Measurements from ENCODE around the gene CCL11. TPM values are rescaled to one million over a fixed set of nuclear protein-coding genes. Genes with fewer than 3 reads are reported as not detected.

CCL11 gene
- total RNA-seq, 2 experiments from 2014 or later, result not detected

DNA sequence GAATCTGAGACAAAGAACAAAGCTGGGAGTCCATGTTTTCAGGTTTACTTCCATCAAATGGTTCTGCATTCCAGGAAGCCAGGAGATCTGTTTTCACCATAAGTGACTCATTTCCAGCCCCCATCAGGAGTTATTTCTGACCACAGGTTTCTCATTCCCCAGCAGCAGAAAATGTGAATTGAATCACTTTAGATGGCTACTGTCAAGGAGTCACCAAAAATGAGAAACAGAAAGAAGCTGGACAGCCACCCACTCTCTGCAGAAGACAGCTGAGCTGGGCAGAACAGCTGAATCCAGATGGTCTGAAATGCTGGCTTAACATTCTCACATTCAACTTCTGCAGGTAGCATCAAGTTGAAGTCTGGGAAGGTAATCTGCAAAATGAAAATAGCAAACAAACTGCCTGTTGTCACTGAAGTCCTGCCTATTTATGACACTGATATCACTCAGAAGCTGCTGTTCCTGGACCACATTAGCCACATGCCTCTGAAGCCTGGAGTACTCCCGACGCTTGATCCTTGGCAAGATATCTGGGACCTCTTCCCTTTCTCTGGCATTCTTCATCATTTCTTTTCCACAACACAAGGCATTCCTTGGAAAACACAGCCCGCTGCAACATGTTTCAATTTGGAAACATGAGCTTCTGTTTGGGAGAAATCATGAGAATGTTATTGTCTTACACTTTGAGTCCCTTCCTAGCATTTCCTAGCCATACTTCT lies 15.3 kb downstream of the CCL11 start:
- H3K9me3 Mint-ChIP-seq (ENCODE audit: insufficient read depth), result no peaks in the 10 kb centered on the region
- peaks cover 4% of the 10 kb centered on the region for H3K4me1 Mint-ChIP-seq (ENCODE audit: low read depth)
- no peaks in the 10 kb centered on the region for H3K27me3 Mint-ChIP-seq (ENCODE audit: low read depth)
- no peak for DNase-seq
- ATAC-seq, result no peak
- CTCF ChIA-PET, result interaction anchor here (3.5 kb wide), 1 partner anchor 61 kb away, joined by 13 read pairs; no protein-coding TSS in a partner anchor
- no peaks in the 10 kb centered on the region for H3K36me3 Mint-ChIP-seq (ENCODE audit: low read depth)
- no peak overlapping the region for H3K27ac Mint-ChIP-seq
- H3K4me3 Mint-ChIP-seq, result no peak overlapping the region
- POLR2A ChIA-PET, result interaction anchor here (1.2 kb wide), 1 partner anchor 15 kb away, joined by 4 read pairs; no protein-coding TSS in a partner anchor

DNA sequence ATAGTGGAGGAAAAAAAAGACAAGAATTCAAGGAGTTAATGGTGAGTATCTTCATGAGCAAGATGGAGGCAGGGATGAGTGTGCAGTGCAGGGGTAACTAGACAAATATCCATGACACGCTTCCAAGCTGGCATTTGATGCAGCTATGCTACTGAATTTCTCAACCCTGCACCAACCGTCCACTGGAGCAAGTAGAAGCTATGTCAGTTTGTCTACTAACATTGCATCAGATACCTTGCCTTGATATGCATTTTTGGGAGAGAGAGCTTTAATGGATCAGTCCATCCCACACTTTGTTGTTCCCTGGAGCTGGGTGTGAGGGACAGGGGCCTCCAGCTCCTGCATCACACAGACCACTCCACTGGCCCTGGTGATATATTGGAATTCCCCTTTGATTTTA lies 16.4 kb downstream of the CCL11 start:
- Mint-ChIP-seq H3K9me3 (ENCODE audit: insufficient read depth) (no peaks in the 10 kb centered on the region), H3K4me3 (no peak overlapping the region), H3K36me3 (ENCODE audit: low read depth) (no peaks in the 10 kb centered on the region), H3K27me3 (ENCODE audit: low read depth) (no peaks in the 10 kb centered on the region), H3K4me1 (ENCODE audit: low read depth) (peaks cover 4% of the 10 kb centered on the region), H3K27ac (no peak overlapping the region)
- ChIA-PET CTCF (interaction anchor here (3.5 kb wide), 1 partner anchor 60 kb away, joined by 13 read pairs; no protein-coding TSS in a partner anchor), POLR2A (no interaction called here)
- no peak for ATAC-seq
- no peak for DNase-seq

DNA sequence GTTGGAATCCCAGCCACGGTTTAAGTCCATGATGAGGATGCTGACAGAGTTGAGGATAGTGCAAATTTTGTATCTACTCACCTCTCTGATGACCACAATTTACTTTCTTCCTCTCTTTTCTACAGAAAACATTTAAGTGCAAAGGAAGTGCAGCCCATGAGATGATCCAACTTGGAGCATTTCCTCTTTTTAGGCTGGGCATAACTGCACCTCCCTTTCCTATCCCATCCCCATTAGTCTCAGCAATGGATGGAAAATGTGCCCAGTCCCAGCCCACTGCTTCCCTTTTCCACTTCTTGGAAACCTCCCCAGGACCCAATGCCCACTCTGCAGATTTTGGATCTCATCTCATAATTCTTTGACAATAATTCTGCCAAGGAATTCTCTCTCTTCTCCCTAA lies 17.1 kb downstream of the CCL11 start:
- Mint-ChIP-seq H3K27me3 (ENCODE audit: low read depth) (no peaks in the 10 kb centered on the region), H3K4me1 (ENCODE audit: low read depth) (peaks cover 8% of the 10 kb centered on the region), H3K36me3 (ENCODE audit: low read depth) (no peaks in the 10 kb centered on the region), H3K27ac (no peak overlapping the region), H3K4me3 (no peak overlapping the region), H3K9me3 (ENCODE audit: insufficient read depth) (no peaks in the 10 kb centered on the region)
- no peak for DNase-seq
- ChIA-PET CTCF (interaction anchor here (3.5 kb wide), 1 partner anchor 59 kb away, joined by 13 read pairs; no protein-coding TSS in a partner anchor), POLR2A (no interaction called here)
- no peak for ATAC-seq

DNA sequence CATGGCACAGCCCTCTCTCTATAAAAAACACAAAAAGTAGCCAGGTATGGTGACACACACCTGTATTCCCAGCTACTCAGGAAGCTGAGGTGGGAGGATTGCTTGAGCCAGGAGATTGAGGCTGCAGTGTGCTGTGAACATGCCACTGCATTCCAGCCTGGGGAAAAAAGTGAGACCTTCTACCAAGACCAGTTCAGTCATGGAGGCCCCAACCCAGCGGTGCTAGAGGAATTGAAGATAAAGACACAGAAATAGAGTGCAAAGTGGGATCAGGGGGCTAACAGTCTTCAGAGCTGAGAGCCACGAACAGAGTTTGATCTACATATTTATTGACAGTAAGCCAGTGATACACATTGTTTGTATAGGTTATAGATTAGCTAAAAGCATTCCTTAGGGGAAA lies 18.1 kb downstream of the CCL11 start:
- CTCF ChIA-PET, result interaction anchor here (3.5 kb wide), 1 partner anchor 58 kb away, joined by 13 read pairs; no protein-coding TSS in a partner anchor
- POLR2A ChIA-PET, result no interaction called here
- H3K4me1 Mint-ChIP-seq (ENCODE audit: low read depth), result peaks cover 8% of the 10 kb centered on the region
- ATAC-seq (no peak), DNase-seq (no peak)
- H3K27me3 Mint-ChIP-seq (ENCODE audit: low read depth), result no peaks in the 10 kb centered on the region
- H3K27ac Mint-ChIP-seq, result no peak overlapping the region
- no peak overlapping the region for H3K4me3 Mint-ChIP-seq
- H3K9me3 Mint-ChIP-seq (ENCODE audit: insufficient read depth), result no peaks in the 10 kb centered on the region
- H3K36me3 Mint-ChIP-seq (ENCODE audit: low read depth), result no peaks in the 10 kb centered on the region

DNA sequence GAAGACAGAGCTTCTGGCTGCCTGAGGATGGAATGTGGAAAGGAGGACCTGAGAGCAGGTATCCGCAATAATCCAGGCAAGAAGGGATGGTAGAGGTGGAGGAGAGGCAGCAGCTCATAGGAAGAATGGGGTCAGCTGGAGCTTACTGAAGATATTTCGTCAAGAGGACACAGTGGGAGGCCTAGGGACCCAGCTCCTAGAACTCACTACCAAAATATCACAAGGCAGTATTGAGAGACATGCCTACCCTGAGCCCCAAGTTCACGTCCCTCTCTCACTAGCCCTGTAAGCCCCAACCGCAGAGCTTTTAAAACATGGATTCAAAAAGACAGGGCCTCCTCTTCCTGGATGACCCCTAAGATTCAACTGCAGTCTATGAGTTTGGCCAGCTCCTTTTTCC lies 19.5 kb downstream of the CCL11 start:
- ChIA-PET POLR2A (no interaction called here), CTCF (interaction anchor here (0.7 kb wide), 2 partner anchors 18 to 56 kb away, joined by 3 read pairs; no protein-coding TSS in a partner anchor)
- H3K27me3 Mint-ChIP-seq (ENCODE audit: low read depth), result no peaks in the 10 kb centered on the region
- ATAC-seq (no peak), DNase-seq (no peak)
- peaks cover 8% of the 10 kb centered on the region for H3K4me1 Mint-ChIP-seq (ENCODE audit: low read depth)
- H3K9me3 Mint-ChIP-seq (ENCODE audit: insufficient read depth), result no peaks in the 10 kb centered on the region
- no peaks in the 10 kb centered on the region for H3K36me3 Mint-ChIP-seq (ENCODE audit: low read depth)
- H3K4me3 Mint-ChIP-seq, result no peak overlapping the region
- H3K27ac Mint-ChIP-seq, result no peak overlapping the region

DNA sequence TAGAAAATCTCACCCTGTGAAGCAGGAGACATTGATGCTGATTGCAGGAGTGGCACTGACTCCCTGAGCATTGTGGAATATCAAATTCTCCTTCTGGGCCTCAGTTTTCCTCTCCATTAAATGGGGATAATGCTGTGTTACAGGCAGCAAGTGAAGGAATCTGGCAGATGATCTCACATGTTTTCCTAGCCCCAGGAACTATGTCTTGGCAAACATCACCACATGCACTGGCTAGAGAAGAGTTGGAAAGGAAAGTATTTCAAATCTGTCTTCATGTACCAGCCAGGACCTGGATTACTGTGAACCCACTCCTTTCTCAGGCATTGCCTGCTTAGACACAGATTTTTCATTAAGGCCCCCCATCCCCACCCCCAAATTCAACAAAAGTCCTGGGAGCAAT lies 20.1 kb downstream of the CCL11 start:
- H3K9me3 Mint-ChIP-seq (ENCODE audit: insufficient read depth), result no peaks in the 10 kb centered on the region
- H3K27ac Mint-ChIP-seq, result no peak overlapping the region
- H3K4me1 Mint-ChIP-seq (ENCODE audit: low read depth), result peaks cover 8% of the 10 kb centered on the region
- H3K27me3 Mint-ChIP-seq (ENCODE audit: low read depth), result peaks cover 2% of the 10 kb centered on the region
- ChIA-PET CTCF (no interaction called here), POLR2A (no interaction called here)
- H3K36me3 Mint-ChIP-seq (ENCODE audit: low read depth), result no peaks in the 10 kb centered on the region
- DNase-seq (no peak), ATAC-seq (no peak)
- H3K4me3 Mint-ChIP-seq, result no peak overlapping the region

DNA sequence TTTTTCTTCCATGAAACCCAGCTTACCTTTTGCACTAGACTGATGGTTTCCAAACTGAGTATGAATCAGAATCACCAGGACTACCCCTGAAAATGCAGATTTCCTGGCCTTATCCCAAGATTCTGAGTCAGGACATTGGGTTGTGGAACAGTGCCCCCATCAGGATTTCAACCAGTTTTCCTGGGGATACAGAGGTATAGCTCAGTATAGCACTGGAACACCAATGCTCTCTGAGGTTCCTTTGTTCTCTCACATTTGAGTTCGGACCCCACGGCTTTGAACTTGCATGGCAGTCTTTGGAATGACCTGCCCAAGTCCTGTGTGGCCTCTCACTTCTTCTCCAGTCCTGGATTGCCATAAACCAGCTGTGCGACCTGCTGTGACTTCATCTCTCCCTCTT lies 20.9 kb downstream of the CCL11 start:
- ChIA-PET POLR2A (no interaction called here), CTCF (no interaction called here)
- H3K4me1 Mint-ChIP-seq (ENCODE audit: low read depth), result peaks cover 4% of the 10 kb centered on the region
- H3K9me3 Mint-ChIP-seq (ENCODE audit: insufficient read depth), result no peaks in the 10 kb centered on the region
- H3K27ac Mint-ChIP-seq, result no peak overlapping the region
- H3K27me3 Mint-ChIP-seq (ENCODE audit: low read depth), result peaks cover 4% of the 10 kb centered on the region
- no peaks in the 10 kb centered on the region for H3K36me3 Mint-ChIP-seq (ENCODE audit: low read depth)
- DNase-seq (no peak), ATAC-seq (no peak)
- no peak overlapping the region for H3K4me3 Mint-ChIP-seq

DNA sequence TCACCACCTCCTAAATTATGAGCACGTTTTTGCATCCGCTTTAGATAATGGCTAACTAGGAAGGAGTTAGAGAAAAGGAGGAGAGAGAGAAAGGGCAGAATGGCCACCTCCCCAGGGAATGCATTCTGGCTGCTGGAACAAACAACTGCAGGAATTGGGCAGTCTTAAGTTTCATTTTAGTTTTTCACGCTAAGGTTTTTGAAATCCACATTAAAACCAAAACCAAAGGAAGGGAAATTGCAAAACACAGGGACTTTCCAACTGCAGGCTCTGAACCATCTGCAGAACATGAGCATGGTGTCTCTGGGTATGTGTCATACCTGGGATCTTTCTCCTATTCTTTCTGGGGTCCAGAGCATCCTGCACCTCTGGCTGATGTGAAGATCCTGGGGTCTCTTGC lies 21.6 kb downstream of the CCL11 start:
- H3K27me3 Mint-ChIP-seq (ENCODE audit: low read depth), result peaks cover 5% of the 10 kb centered on the region
- H3K4me3 Mint-ChIP-seq, result no peak overlapping the region
- DNase-seq (no peak), ATAC-seq (no peak)
- ChIA-PET CTCF (interaction anchor here (2.9 kb wide), 1 partner anchor 54 kb away, joined by 11 read pairs; no protein-coding TSS in a partner anchor), POLR2A (no interaction called here)
- H3K36me3 Mint-ChIP-seq (ENCODE audit: low read depth), result no peaks in the 10 kb centered on the region
- no peaks in the 10 kb centered on the region for H3K9me3 Mint-ChIP-seq (ENCODE audit: insufficient read depth)
- no peak overlapping the region for H3K27ac Mint-ChIP-seq
- peaks cover 4% of the 10 kb centered on the region for H3K4me1 Mint-ChIP-seq (ENCODE audit: low read depth)

DNA sequence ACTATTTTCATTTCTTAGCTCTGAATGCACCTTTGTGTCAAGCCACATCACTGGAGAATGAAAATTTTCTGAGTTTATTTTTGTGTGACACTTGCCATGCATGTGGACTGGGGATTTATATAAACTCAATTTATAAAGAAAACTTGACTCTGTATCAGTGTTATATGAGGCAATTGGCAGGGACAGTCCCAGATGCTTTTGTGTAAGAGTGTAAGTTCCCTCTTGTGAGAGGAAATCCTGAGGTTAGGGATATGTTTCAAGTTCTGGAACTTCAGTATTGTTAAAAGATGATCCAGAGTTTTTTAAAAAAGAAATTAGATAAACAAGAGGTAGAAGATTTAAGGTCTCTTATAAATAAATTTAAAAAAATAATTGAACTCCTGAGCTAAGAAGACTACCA lies 22.8 kb downstream of the CCL11 start:
- Mint-ChIP-seq H3K27me3 (ENCODE audit: low read depth) (peaks cover 14% of the 10 kb centered on the region), H3K4me1 (ENCODE audit: low read depth) (peaks cover 4% of the 10 kb centered on the region), H3K4me3 (no peak overlapping the region), H3K9me3 (ENCODE audit: insufficient read depth) (no peaks in the 10 kb centered on the region), H3K27ac (no peak overlapping the region), H3K36me3 (ENCODE audit: low read depth) (no peaks in the 10 kb centered on the region)
- ChIA-PET POLR2A (no interaction called here), CTCF (interaction anchor here (2.9 kb wide), 1 partner anchor 53 kb away, joined by 11 read pairs; no protein-coding TSS in a partner anchor)
- ATAC-seq (no peak), DNase-seq (no peak)

DNA sequence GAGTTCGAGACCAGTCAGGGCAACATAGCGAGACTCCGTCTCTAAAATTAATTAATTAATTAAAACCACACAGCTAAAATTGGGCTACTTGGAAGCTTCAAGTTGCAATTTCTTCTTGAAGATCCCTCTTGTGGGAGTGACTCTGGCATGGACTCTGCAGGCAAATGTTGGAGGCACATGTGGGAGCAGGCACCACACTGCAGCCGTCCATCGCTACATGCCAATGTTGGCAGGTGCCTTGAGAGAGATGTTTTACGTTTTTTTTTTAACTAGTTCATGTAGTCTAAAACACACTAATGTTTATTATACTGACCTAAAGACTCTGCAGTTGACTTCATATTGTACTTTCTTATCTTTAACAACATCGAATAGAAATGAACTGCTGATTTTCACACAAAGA lies 25.7 kb downstream of the CCL11 start:
- H3K27ac Mint-ChIP-seq, result no peak overlapping the region
- CTCF ChIA-PET, result no interaction called here

DNA sequence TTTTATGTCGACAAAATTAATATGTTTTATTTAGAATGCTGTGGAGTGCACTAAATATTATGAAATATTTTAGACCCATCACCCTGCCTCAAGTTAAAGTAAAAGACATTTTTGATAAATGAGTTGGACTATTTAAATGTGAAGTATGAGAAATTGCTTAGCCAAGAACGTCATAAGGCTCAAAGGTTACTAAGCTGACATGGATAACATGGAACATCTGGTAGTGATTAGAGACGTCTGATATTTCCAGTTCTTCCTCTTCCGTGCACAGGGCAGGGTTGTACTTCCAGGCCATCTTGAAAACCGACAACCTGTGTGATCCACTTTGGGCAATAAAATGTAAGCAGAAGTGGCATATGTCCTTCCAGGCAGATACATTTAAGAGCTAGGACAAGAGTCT lies 26.5 kb downstream of the CCL11 start:
- ATAC-seq, result no peak
- no peak for DNase-seq
- Mint-ChIP-seq H3K4me3 (no peak overlapping the region), H3K9me3 (ENCODE audit: insufficient read depth) (no peaks in the 10 kb centered on the region), H3K4me1 (ENCODE audit: low read depth) (peaks cover 4% of the 10 kb centered on the region), H3K27me3 (ENCODE audit: low read depth) (peaks cover 28% of the 10 kb centered on the region), H3K36me3 (ENCODE audit: low read depth) (no peaks in the 10 kb centered on the region), H3K27ac (no peak overlapping the region)
- ChIA-PET POLR2A (no interaction called here), CTCF (no interaction called here)

More for the DNA sequence above, 25.7 kb downstream of the CCL11 start:
- no peak overlapping the region for H3K4me3 Mint-ChIP-seq
- H3K4me1 Mint-ChIP-seq (ENCODE audit: low read depth), result peaks cover 4% of the 10 kb centered on the region
- H3K27me3 Mint-ChIP-seq (ENCODE audit: low read depth), result peaks cover 26% of the 10 kb centered on the region
- ATAC-seq (no peak), DNase-seq (no peak)
- H3K36me3 Mint-ChIP-seq (ENCODE audit: low read depth), result no peaks in the 10 kb centered on the region
- POLR2A ChIA-PET, result no interaction called here
- H3K9me3 Mint-ChIP-seq (ENCODE audit: insufficient read depth), result no peaks in the 10 kb centered on the region

DNA sequence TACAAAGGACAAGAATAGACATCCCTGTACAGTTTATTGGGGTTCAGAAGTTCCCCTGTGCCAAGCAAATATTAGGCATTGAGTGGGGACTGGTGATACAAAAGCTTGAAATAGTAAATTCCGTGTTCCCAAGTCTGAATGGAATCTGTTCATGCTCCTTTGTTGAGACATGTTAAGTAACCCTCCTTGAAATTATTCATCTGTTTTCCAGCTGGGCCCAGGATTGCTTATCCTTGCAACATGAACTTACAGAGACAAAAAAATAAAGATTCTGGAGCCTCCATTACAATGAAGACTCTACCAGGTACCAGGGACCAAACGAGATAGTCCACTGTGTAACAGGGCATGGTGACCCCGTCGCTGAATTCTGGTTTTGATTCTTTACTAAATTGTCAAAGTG lies 27.6 kb downstream of the CCL11 start:
- no peak overlapping the region for H3K4me3 Mint-ChIP-seq
- ChIA-PET CTCF (no interaction called here), POLR2A (no interaction called here)
- no peak overlapping the region for H3K27ac Mint-ChIP-seq
- H3K27me3 Mint-ChIP-seq (ENCODE audit: low read depth), result peaks cover 32% of the 10 kb centered on the region
- H3K36me3 Mint-ChIP-seq (ENCODE audit: low read depth), result no peaks in the 10 kb centered on the region
- ATAC-seq (no peak), DNase-seq (no peak)
- H3K4me1 Mint-ChIP-seq (ENCODE audit: low read depth), result no peaks in the 10 kb centered on the region
- H3K9me3 Mint-ChIP-seq (ENCODE audit: insufficient read depth), result no peaks in the 10 kb centered on the region

DNA sequence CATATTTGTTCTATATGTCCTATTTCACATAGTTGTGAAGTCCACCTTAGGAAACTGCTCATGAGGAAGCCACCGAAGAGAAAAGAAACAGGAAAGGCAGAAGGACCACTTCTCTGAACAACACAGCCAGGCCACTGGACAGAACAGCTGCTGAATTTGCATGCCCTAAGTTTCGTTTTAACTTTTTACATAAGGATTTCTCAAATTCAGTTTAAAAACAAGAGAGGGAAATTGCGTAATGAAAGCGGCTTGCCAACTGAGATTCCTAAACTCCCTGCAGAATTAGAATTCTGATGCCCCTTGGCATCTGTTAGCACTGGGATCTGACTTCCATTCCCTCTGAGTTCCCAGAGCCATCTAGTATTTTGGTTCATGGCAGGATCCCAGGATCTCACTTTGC lies 28.7 kb downstream of the CCL11 start:
- ChIA-PET POLR2A (no interaction called here), CTCF (no interaction called here)
- Mint-ChIP-seq H3K27me3 (ENCODE audit: low read depth) (peaks cover 32% of the 10 kb centered on the region), H3K4me1 (ENCODE audit: low read depth) (no peaks in the 10 kb centered on the region), H3K4me3 (no peak overlapping the region), H3K36me3 (ENCODE audit: low read depth) (no peaks in the 10 kb centered on the region), H3K9me3 (ENCODE audit: insufficient read depth) (no peaks in the 10 kb centered on the region), H3K27ac (no peak overlapping the region)
- ATAC-seq, result no peak
- no peak for DNase-seq

Measured in activated CD8-positive, alpha-beta T cell treated with anti-CD3 and anti-CD28 coated beads, Interleukin-2, amount 10 ng/mL, durations not matched to agents 7 days and 5 days (primary cell).